GM21381 (cell line): ENCODE data around the gene LARGE1.
"Not testable (repeated sequence)": the region's sequence is repeated elsewhere in the genome, so short reads cannot be mapped to it uniquely, and the experiment has no call there.

Experiments
- ATAC-seq: cut with Tn5 transposase; IDR thresholded peaks from one replicate; pipeline ENCODE4 v1.9.1; 2021; ENCODE audit warnings: mild to moderate bottlenecking, moderate library complexity; ENCODE audit not compliant: unreplicated experiment

The LARGE1 gene

DNA sequence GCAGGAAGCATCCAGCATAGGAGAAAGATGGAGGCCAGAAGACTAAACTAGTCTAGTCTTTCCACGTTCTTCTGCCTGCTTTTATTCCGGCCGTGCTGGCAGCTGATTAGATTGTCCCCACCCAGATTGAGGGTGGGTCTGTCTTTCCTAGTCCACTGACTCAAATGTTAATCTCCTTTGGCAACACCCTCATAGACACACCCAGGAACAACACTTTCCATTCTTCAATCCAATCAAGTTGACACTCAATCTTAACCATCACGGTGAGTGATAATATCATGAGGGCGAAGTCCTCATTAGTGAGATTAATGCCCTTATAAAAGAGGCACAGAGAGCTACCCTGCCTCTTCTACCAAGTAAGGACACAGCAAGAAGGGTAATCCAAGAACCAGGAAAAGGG is 424.2 kb downstream of the LARGE1 start:
- no peak for ATAC-seq

DNA sequence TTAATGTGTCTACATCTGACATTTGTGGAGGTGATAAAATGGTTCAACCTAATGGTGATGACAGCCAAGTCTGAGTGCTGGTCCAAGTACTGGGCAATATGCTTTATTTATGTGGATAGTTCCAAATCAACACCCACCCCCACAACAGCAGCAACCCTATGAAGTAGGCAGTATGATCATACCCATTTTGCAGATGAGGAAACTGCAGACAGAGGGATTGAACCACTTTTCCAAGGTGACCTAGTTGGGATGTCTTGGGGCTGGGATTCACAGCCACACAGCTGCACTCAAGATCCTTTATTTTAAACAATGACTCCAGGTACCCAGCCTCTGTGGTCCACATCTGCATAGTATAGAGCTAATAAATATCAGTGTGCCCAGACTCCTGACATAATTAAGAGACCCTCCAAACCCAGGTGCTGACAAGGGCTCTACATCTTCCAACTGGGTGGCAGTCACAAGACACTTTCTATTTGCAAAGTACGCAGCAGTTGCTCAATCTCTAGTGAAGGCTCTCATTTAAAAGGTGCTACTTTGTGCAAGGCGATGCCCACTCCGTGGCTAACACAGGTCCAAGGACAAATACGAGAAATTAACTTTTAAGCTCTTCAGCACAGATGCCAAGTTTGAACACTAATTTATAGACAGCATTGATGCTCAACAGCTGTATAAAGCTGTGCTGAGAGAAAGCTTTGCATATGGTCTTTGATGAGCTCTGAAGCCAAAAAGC is 426.6 kb downstream of the LARGE1 start:
- ATAC-seq, result no peak

DNA sequence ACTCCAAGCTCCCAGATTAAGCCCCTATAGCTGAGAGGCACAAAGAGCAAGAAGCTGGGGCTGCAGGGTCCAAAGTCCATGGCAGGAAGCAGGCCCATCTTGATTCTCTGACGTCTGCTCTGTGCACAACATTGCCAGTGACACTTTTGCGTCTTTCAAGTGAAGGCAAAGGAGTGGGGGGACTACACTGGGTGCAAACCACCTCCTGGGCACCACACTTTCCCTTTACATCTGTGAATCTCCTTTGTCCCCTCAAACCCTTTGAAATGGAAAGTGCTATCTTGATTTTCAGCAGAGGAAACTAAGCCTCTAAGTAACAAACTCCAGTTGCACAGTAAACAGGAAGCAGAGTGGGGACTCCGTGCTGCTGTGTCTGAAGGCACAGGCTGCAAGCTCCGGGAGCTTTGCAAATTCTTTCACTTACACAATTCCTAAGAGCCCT is 428.0 kb downstream of the LARGE1 start:
- ATAC-seq, result no peak

DNA sequence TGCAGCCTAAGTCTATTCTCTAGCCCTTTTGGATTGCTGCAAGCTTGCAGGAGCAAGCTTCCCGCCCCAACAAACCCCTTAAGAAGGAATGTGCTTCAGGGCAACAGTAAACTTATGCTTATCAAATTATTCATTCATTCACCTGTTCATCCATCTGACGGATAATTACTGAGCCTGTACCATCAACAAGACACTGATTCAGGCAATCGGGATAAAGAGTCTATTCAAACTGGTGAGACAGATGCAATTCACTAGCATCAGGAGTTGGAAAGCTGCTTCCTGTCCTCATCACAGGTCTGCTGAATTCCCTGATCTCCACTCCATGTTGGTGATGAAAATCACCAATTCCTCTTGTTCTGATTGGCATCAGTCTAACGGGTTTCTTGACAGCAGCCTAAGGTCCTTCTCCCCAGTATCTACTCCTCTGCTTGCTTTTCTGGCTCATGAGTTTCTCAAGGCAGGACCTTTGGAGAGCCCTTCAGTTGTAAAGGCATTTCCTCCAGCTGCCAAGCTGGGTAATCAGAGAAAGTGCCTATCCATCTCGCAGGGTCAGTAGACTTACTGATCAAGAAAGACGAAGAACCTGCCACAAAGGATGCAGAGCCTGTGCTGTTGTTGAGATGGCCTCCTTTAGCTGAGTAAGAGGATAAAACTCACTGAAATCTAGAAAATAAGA is 433.1 kb downstream of the LARGE1 start:
- ATAC-seq, result no peak

DNA sequence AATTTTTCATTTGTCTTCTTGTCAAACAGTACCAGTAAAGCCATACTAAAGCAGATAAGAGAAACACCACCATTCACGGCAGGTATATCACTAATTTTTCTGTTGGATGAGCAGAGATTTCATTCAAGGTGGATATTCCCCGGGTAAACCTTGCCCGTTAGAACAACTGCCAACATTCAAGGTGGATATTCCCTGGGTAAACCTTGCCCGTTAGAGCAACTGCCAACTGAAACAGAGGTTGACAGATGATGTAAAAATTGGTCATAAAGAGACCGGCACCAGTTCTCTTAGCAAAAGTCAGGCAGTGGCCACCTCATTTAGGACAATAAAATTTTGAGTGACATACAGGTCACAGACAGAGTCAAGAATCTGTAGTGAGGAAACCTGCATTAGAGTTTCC is 438.7 kb downstream of the LARGE1 start:
- no peak for ATAC-seq

DNA sequence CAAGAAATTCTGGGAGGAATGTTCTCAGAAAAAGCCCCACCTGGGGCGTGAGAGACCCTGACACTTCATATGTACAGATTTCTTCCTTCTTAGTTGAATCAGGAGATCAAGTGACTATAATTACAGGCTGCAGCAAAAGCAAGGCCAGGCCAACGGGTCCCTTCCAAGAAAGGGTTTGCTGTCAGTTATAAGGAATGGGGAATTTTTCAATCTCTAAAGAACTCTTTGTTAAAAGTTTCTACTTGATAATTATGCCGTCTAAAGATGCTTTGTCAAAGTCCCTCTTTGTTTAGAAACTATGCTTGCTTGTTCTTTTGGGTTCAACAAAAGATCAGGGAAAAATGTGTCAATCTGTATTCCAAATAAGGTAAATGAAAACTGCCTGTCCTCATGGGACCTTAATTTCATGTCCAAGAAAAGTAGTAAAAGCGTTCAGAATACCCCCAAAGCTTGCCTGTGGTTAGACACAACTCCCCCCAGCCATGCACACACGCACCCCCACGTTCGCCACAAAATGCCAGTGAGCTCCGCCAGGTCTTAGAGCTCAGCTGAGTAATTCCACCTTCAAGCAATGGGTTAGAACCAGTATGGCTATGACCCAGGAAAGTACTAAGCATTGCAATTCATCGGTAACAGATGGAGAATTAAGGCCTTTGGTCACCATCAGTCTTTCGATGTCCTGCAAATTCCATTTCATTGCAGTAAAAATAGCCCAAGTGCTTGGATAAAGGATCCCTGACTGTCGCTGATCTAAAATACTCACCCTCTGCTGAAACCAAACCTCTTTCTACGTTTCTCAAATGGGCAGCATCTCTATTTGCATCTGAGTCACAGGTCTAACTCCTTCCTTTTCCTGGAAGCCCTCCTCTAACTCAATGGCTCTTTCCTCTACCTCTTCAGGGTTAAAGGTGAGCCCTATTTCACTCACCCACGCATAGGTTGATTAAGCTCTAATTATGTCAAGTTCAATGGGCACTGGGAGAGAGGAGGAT is 442.9 kb downstream of the LARGE1 start:
- ATAC-seq, result no peak

- no peak for ATAC-seq
Measured at GRCh38 chr22:33476716-33477115, 443.6 kb downstream of the LARGE1 start.

- ATAC-seq, result no peak
Measured at GRCh38 chr22:33476206-33476605, 444.1 kb downstream of the LARGE1 start.

- no peak for ATAC-seq
Measured at GRCh38 chr22:33474587-33474986, 445.7 kb downstream of the LARGE1 start.

DNA sequence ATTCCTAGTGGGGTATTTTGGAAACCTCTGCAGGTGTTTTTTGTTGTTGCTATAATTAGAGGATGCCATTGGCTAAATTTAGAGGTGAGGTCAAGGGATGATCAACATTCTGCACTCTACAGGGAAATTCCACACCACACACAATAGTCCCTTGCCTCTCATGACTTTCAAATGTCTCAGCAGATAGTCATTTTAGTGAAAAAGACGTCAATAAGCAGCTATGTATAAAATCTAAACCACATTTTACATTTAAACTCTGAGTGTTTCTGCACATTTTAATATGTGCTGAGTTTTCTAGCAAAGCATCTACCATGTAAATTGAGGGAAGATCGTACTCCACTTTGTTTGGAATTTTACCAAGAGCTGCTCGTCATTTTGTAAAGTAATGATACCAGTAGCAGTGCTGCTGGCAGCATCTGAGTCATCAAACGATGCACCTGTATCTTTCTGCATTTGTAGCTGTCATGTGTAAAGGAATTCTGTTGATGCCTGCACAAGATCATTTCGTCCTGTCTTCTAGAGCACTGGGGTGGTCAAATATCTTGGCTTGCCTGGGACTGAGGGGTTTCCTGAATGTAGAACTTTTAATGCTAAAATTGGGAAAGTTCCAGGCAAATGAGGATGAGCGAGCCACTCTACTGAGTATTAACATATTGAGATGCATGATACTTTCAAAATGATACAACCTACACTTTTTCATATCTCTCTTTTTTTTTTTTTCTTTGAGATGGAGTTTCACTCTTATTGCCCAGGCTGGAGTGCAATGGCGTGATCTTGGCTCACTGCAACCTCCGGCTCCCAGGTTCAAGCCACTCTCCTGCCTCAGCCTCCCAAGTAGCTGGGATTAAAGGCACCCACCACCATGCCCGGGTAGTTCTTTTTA is 447.6 kb downstream of the LARGE1 start:
- ATAC-seq, result peak; percentile 66

DNA sequence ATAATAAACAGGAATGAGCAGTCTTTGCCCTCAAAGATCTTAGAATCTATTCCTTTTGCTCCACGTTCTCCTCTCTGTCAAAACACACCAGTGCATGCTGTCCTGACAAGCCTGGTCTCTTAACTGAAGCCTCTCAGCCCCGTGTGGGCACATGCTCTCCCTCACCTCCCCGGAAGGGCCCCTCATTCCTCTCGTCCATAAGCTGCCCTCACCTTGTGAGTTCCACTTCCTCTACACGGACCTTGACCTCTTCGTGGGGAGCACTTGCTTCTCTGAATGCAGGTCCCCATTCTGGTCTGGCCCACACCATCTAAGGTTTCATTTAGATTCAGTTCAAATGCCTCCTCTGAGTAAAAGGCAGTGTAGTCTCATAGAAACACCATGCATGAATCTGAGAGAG is 449.8 kb downstream of the LARGE1 start:
- no peak for ATAC-seq

DNA sequence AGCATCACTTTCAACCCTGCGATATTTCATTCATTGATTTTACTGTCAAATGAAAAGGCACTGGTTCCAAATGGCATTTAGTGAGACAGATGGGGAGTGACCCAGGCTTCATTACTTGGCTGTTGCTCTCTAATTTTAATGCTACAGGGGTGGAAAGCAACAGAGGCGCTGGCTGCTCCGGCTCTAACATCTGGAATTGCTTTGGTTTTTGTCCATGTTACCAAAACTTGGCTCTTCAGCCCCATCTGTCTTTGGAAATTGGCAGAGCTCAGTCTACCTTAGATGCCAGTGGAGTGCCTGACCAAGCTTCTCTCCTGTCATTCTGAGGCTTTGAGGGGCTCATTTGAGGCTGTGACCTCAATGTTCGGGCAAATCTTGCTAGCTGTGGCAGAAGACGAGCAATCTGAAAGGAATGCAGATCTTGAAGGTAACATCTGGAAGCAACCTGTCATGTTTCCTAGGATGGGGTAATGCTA is 452.6 kb downstream of the LARGE1 start:
- ATAC-seq, result no peak

DNA sequence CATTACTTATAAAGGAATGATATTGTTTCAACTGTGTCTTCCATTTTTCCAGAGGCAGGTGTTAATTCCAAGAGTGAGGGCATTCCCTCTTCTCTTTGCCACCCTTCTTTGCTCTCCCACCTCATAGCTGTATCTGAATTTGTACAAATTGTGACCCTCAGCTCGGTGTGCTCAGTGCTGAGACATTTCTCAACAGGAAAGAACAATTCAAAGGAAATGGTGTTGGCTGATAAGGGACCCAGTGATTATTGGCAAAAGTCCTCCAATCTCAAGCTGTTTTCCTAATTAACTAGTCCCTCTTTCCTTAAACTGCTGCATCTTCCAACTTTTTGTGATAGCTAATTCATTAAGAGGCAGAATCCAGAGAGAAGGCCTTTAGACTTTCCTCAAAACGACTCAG is 453.2 kb downstream of the LARGE1 start:
- ATAC-seq, result no peak

- no peak for ATAC-seq
Measured at GRCh38 chr22:33465554-33465953, 454.7 kb downstream of the LARGE1 start.

- no peak for ATAC-seq
Measured at GRCh38 chr22:33464698-33465097, 455.6 kb downstream of the LARGE1 start.

- ATAC-seq, result no peak
Measured at GRCh38 chr22:33461698-33462434, 458.4 kb downstream of the LARGE1 start.

- not testable (repeated sequence) for ATAC-seq
Measured at GRCh38 chr22:33461245-33461644, 459.0 kb downstream of the LARGE1 start.

DNA sequence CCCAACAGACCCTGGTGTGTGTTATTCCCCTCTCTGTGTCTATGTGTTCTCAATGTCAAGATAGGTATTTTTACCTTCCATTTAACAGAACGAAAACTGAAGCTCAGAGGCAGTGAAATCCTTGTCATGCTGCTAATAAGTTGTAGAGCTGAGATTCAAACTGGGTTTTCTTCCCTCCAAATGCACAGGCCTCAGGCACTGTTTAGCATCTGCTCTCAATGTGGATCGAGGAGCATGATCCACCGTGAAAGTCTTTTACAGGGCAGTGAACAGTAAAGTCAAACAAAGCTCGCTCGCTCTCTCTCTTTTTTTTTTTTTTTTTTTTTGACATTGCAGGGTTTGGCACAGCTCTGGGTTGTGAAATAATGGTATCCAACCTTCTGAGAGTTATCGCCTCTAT is 461.1 kb downstream of the LARGE1 start:
- no peak for ATAC-seq

- ATAC-seq, result no peak
Measured at GRCh38 chr22:33456511-33456910, 463.8 kb downstream of the LARGE1 start.

- ATAC-seq, result no peak
Measured at GRCh38 chr22:33455036-33455435, 465.2 kb downstream of the LARGE1 start.
